GM12801 (cell line): ENCODE measurements around the gene PPP2R2C.

Experiments used
- CTCF ChIP-seq: IDR thresholded peaks from one replicate; pipeline ENCODE4 v1.5.1; 2011; ENCODE audit warnings: control low read depth; ENCODE audit not compliant: insufficient read length; ENCODE audit errors: extremely low read depth

The PPP2R2C gene

GRCh38 chr4:6385288-6385687 lies 87.1 kb downstream of the PPP2R2C start:
- TF ChIP-seq CTCF = no peak

- no peak for TF ChIP-seq CTCF
These were observed 87.9 kb downstream of the PPP2R2C start for GRCh38 chr4:6384541-6384940.

- no peak for TF ChIP-seq CTCF
These were observed 88.5 kb downstream of the PPP2R2C start for GRCh38 chr4:6383929-6384328.

- TF ChIP-seq CTCF = no peak
These were observed 89.4 kb downstream of the PPP2R2C start for GRCh38 chr4:6383009-6383404.

- TF ChIP-seq CTCF = no peak
These were observed 90.8 kb downstream of the PPP2R2C start for GRCh38 chr4:6381571-6382123.

- no peak for TF ChIP-seq CTCF
These were observed 91.5 kb downstream of the PPP2R2C start for GRCh38 chr4:6380746-6381410.

- no peak for TF ChIP-seq CTCF
These were observed 92.4 kb downstream of the PPP2R2C start for GRCh38 chr4:6379767-6380745.
